Sigmoid colon (tissue), 7 donors: ENCODE results near the gene TREML2. TPM values are rescaled to one million over a fixed set of nuclear protein-coding genes. Genes with fewer than 3 reads are reported as not detected.

Source experiments
- DNase-seq: peaks from one replicate; pipeline ENCODE4 v3.0.0-alpha.2; 2019
- H3K27ac ChIP-seq, 4 donors: fragments of 200-600 bp; sonication (generic); one replicate each; pipeline ENCODE4 v1.5.1; 2016 to 2019; ENCODE audit warnings: mild to moderate bottlenecking in 1 of 4
- H3K27me3 ChIP-seq, 3 donors: fragments of 200-600 bp; sonication (generic); one replicate each; pipeline ENCODE4 v1.5.1; 2019; ENCODE audit warnings: mild to moderate bottlenecking in 1 of 3
- H3K36me3 ChIP-seq, 4 donors: fragments of 200-600 bp; sonication (generic); one replicate each; pipeline ENCODE4 v1.5.1; 2016 to 2019
- H3K4me1 ChIP-seq, 4 donors: fragments of 200-600 bp; sonication (generic); one replicate each; pipeline ENCODE4 v1.5.1; 2017 to 2019
- H3K4me3 ChIP-seq, 4 donors: fragments of 200-600 bp; sonication (generic); one replicate each; pipeline ENCODE4 v1.5.1; 2017 to 2019; ENCODE audit warnings: mild to moderate bottlenecking in 2 of 4, moderate library complexity in 1 of 4
- H3K9me3 ChIP-seq, 4 donors: fragments of 200-600 bp in 3 of 4; sonication (generic) in 3 of 4; one replicate each; pipeline versions ENCODE4 v1.5.1 to v1.6.1; 2013 to 2019
- CTCF ChIP-seq, 4 experiments: fragments of 450-650 bp in 3 of 4; fragments of 200-600 bp in 1 of 4; IDR thresholded peaks; one replicate each; pipeline ENCODE4 v1.5.1; 2016 to 2019; ENCODE audit warnings: antibody characterized with exemption in 4 of 4, mild to moderate bottlenecking in 3 of 4, moderate library complexity in 2 of 4
- EP300 ChIP-seq, 4 donors: sonication (generic); formaldehyde crosslinking; IDR thresholded peaks; one replicate each; pipeline ENCODE4 v1.6.1; 2017; ENCODE audit warnings: antibody characterized with exemption in 4 of 4
- POLR2A ChIP-seq, 2 donors: fragments of 450-650 bp; IDR thresholded peaks; one replicate each; pipeline ENCODE4 v1.6.1; 2016; ENCODE audit warnings: antibody characterized with exemption in 2 of 2, mild to moderate bottlenecking in 2 of 2, moderate library complexity in 2 of 2
- POLR2AphosphoS5 ChIP-seq, 4 donors: sonication (generic); formaldehyde crosslinking; IDR thresholded peaks; one replicate each; pipeline ENCODE4 v1.6.1; 2017; ENCODE audit warnings: antibody characterized with exemption in 4 of 4
- WGBS, 2 donors: extraction: QIAGEN DNeasy Blood & Tissue Kit; methylation state at CpG; one replicate each; pipeline ENCODE4 v1.1.7; 2013; 5-methylcytosine and 5-hydroxymethylcytosine counted together
- intact Hi-C: fragments of 100-400 bp; cut with DNase I; formaldehyde crosslinking; loops from one replicate; pipeline ENCODE4 v1.15.1; 2023
- polyA plus RNA-seq, 3 donors: library from polyadenylated mRNA; stranded (reverse); fragments of 200-250 nt; gene quantifications; one replicate each; pipeline ENCODE4 v1.2.3, GENCODE V29; 2013
- total RNA-seq, 4 donors: library from RNA; depleted of rRNA; stranded (reverse); fragments of >200 nt; gene quantifications; one replicate each; pipeline ENCODE4 v1.1.0, GENCODE V29; 2016
- donor health status: healthy with polysubstance abuse.
- donor health status: Bipolar disorder and iron deficiency.
- donor health status: healthy.

The TREML2 gene
- total and polyA plus RNA-seq, 7 donors, result 3.7 TPM; not detected in 6

GRCh38 chr6:41208439-41209106 lies 7.6 kb upstream of the TREML2 start:
- Histone ChIP-seq H3K27ac (no peak overlapping the region), H3K27me3 (no peaks in the 10 kb centered on the region), H3K36me3 (no peaks in the 10 kb centered on the region), H3K4me1 (no peaks in the 10 kb centered on the region), H3K9me3 (no peaks in the 10 kb centered on the region), H3K4me3 (no peak overlapping the region)
- WGBS, 2 donors, result 81 to 90% methylated on average over 7 of the region's 7 CpGs
- intact Hi-C loops, result no loop called here
- TF ChIP-seq EP300 (IDR thresholded peaks at IDR 0.05) (no peak), CTCF (IDR thresholded peaks at IDR 0.05) (no peak), POLR2A (IDR thresholded peaks at IDR 0.05) (no peak), POLR2AphosphoS5 (IDR thresholded peaks at IDR 0.05) (no peak)
- no peak for DNase-seq

GRCh38 chr6:41204156-41204555 lies 3.2 kb upstream of the TREML2 start:
- no peak overlapping the region for H3K27ac ChIP-seq
- WGBS, 2 donors, result 89 to 90% methylated on average over 1 of the region's 1 CpG
- intact Hi-C loops, result no loop called here
- H3K27me3 ChIP-seq, result no peaks in the 10 kb centered on the region
- no peaks in the 10 kb centered on the region for H3K4me1 ChIP-seq
- H3K4me3 ChIP-seq, result no peak overlapping the region
- DNase-seq, result no peak
- H3K9me3 ChIP-seq, result no peaks in the 10 kb centered on the region
- no peak for TF ChIP-seq CTCF (IDR thresholded peaks at IDR 0.05)
- no peak for TF ChIP-seq POLR2A (IDR thresholded peaks at IDR 0.05)
- TF ChIP-seq EP300 (IDR thresholded peaks at IDR 0.05), result no peak
- no peak for TF ChIP-seq POLR2AphosphoS5 (IDR thresholded peaks at IDR 0.05)
- H3K36me3 ChIP-seq, result no peaks in the 10 kb centered on the region

GRCh38 chr6:41201764-41202173 lies 820 bp upstream of the TREML2 start:
- no peaks in the 10 kb centered on the region for H3K9me3 ChIP-seq
- H3K27me3 ChIP-seq, result no peaks in the 10 kb centered on the region
- no peaks in the 10 kb centered on the region for H3K4me1 ChIP-seq
- H3K4me3 ChIP-seq, result no peak overlapping the region
- DNase-seq, result no peak
- intact Hi-C loops, result no loop called here
- H3K27ac ChIP-seq, result no peak overlapping the region
- 41 to 68% methylated on average over 8 of the region's 8 CpGs for WGBS, 2 donors
- no peak for TF ChIP-seq CTCF (IDR thresholded peaks at IDR 0.05)
- TF ChIP-seq POLR2A (IDR thresholded peaks at IDR 0.05), result no peak
- TF ChIP-seq EP300 (IDR thresholded peaks at IDR 0.05), result no peak
- no peak for TF ChIP-seq POLR2AphosphoS5 (IDR thresholded peaks at IDR 0.05)
- H3K36me3 ChIP-seq, result no peaks in the 10 kb centered on the region

- DNase-seq, result no peak
- 49 to 84% methylated on average over 2 of the region's 2 CpGs for WGBS, 2 donors
- TF ChIP-seq POLR2AphosphoS5 (IDR thresholded peaks at IDR 0.05) (no peak), POLR2A (IDR thresholded peaks at IDR 0.05) (no peak), CTCF (IDR thresholded peaks at IDR 0.05) (no peak), EP300 (IDR thresholded peaks at IDR 0.05) (no peak)
- peak overlapping the region in 1 of 4 donors; percentile 18 for H3K27ac ChIP-seq
- H3K36me3 ChIP-seq, result no peaks in the 10 kb centered on the region
- no peaks in the 10 kb centered on the region for H3K27me3 ChIP-seq
- H3K4me1 ChIP-seq, result no peaks in the 10 kb centered on the region
- no peak overlapping the region for H3K4me3 ChIP-seq
- intact Hi-C loops, result no loop called here
- H3K9me3 ChIP-seq, result no peaks in the 10 kb centered on the region
These were observed 551 bp downstream of the TREML2 start for GRCh38 chr6:41200296-41200900.
